ENCODE measurements around the gene FAM181A.

- no peak for TF ChIP-seq CTCF (IDR thresholded peaks at IDR 0.05)
- TF ChIP-seq EZH2 (IDR thresholded peaks at IDR 0.05; ENCODE audit: borderline replicate concordance, insufficient read depth, low read depth, low read length, poor library complexity, severe bottlenecking): no peak
These were observed 27.3 kb downstream of the FAM181A start for GRCh38 chr14:93954516-93954830.
